PC-3 (cell line): ENCODE results near the gene LRRC45. TPM values are rescaled to one million over a fixed set of nuclear protein-coding genes. Genes with fewer than 3 reads are reported as not detected.

ENCODE experiments used
- ATAC-seq: fragments of 200-7000 bp; cut with Tn5 transposase; 2 replicates; pipeline ENCODE4 v1.9.1; 2020; ENCODE audit warnings: mild to moderate bottlenecking, moderate library complexity
- BruUV-seq: library from RNA; stranded (reverse); fragments of 400-500 nt; replicated peaks from 2 replicates; lab custom pipeline; 2021; lab: Mats Ljungman, UMichigan
- CTCF ChIA-PET: fragments of 300-600 bp; sonication (Branson Sonifier 250); formaldehyde crosslinking; loops from one replicate; lab custom pipeline; 2022; ENCODE audit warnings: antibody characterized with exemption; lab: Charles Lee
- POLR2A ChIA-PET: fragments of 300-600 bp; sonication (Branson Sonifier 250); formaldehyde crosslinking; loops from one replicate; lab custom pipeline; 2022; ENCODE audit warnings: antibody characterized with exemption; ENCODE audit not compliant: unreplicated experiment; lab: Charles Lee
- DNase-seq: peaks from one replicate; pipeline ENCODE4 v3.0.0-alpha.2; 2015
- H2AFZ ChIP-seq: fragments of 300-600 bp; sonication (generic); 2 replicates; pipeline ENCODE4 v1.6.0; 2016; ENCODE audit warnings: antibody characterized with exemption, low read length
- H3F3A ChIP-seq: fragments of 300-600 bp; sonication (generic); one replicate; pipeline ENCODE4 v1.6.0; 2017; ENCODE audit warnings: antibody characterized with exemption, low read length, control low read depth, mild to moderate bottlenecking; ENCODE audit not compliant: unreplicated experiment
- H3K27ac ChIP-seq: fragments of 300-600 bp; sonication (generic); 2 replicates; pipeline ENCODE4 v1.5.1; 2016; ENCODE audit warnings: mild to moderate bottlenecking, low read length
- H3K27me3 ChIP-seq: fragments of 300-600 bp; sonication (generic); 2 replicates; pipeline ENCODE4 v1.6.1; 2016; ENCODE audit warnings: low read length, mixed read lengths
- H3K36me3 ChIP-seq: fragments of 300-600 bp; sonication (generic); 2 replicates; pipeline ENCODE4 v1.6.1; 2016; ENCODE audit warnings: low read depth, mixed run types, low read length, mixed read lengths
- H3K4me1 ChIP-seq: fragments of 300-600 bp; sonication (generic); 2 replicates; pipeline ENCODE4 v1.5.1; 2016; ENCODE audit warnings: low read length; ENCODE audit not compliant: insufficient read depth
- H3K4me2 ChIP-seq: fragments of 300-600 bp; sonication (generic); 2 replicates; pipeline ENCODE4 v1.6.0; 2016; ENCODE audit warnings: low read length
- H3K4me3 ChIP-seq: fragments of 300-600 bp; sonication (generic); 2 replicates; pipeline ENCODE4 v1.5.1; 2016; ENCODE audit warnings: mild to moderate bottlenecking, low read length, mixed read lengths
- H3K79me2 ChIP-seq: fragments of 300-600 bp; sonication (generic); 2 replicates; pipeline ENCODE4 v1.6.1; 2017; ENCODE audit warnings: low read length, mixed read lengths
- H3K9ac ChIP-seq: fragments of 300-600 bp; sonication (generic); 2 replicates; pipeline ENCODE4 v1.6.0; 2016; ENCODE audit warnings: mild to moderate bottlenecking, low read length
- H3K9me2 ChIP-seq: fragments of 300-600 bp; sonication (generic); replicated peaks from 2 replicates; pipeline ENCODE4 v1.6.1; 2016; ENCODE audit warnings: mixed run types, low read length, mixed read lengths
- H3K9me3 ChIP-seq: fragments of 300-600 bp; sonication (generic); 2 replicates; pipeline ENCODE4 v1.6.1; 2016; ENCODE audit warnings: low read length, mixed read lengths
- H4K20me1 ChIP-seq: fragments of 300-600 bp; sonication (generic); 2 replicates; pipeline ENCODE4 v1.6.1; 2016; ENCODE audit warnings: low read length, mixed read lengths
- CTCF ChIP-seq: fragments of 300-600 bp; sonication (generic); conservative IDR thresholded peaks from 2 replicates; pipeline ENCODE4 v1.5.1; 2017; ENCODE audit warnings: antibody characterized with exemption, low read depth, mild to moderate bottlenecking, low read length
- EZH2 ChIP-seq: fragments of 300-600 bp; sonication (generic); IDR thresholded peaks from one replicate; pipeline ENCODE4 v1.6.1; 2017; ENCODE audit warnings: antibody characterized with exemption, mild to moderate bottlenecking, low read length; ENCODE audit not compliant: unreplicated experiment
- EZH2phosphoT487 ChIP-seq: fragments of 300-600 bp; sonication (generic); IDR thresholded peaks from 2 replicates; pipeline ENCODE4 v1.6.1; 2018; ENCODE audit warnings: mild to moderate bottlenecking, antibody characterized with exemption, low read length, borderline replicate concordance
- intact Hi-C: fragments of 100-400 bp; cut with micrococcal nuclease; formaldehyde crosslinking; loops from 2 replicates; pipeline ENCODE4 v1.9.0; 2023
- total RNA-seq: library from RNA; depleted of rRNA; stranded (reverse); fragments of >200 nt; gene quantifications from 2 replicates; pipeline ENCODE4 v1.2.3, GENCODE V29; 2014

Gene LRRC45
- total RNA-seq, 1 experiment from 2014 or later = 71.5 TPM

GRCh38 chr17:82050152-82050760 is 27.2 kb downstream of the LRRC45 start:
- BruUV-seq = TSS peak; percentile 34
- intact Hi-C loops = no loop called here
- H3F3A ChIP-seq = no peaks in the 10 kb centered on the region
- no peaks in the 10 kb centered on the region; the same call in 1 of the 2 replicates for H3K36me3 ChIP-seq
- TF ChIP-seq EZH2phosphoT487 = no peak
- no peak for TF ChIP-seq EZH2
- TF ChIP-seq CTCF = no peak
- no peak for ATAC-seq
- ChIA-PET CTCF (no interaction called here), POLR2A (no interaction called here)
- peak overlapping the region; percentile 97 for H3K4me2 ChIP-seq
- H3K9ac ChIP-seq = no peak overlapping the region
- no peaks in the 10 kb centered on the region for H3K9me2 ChIP-seq
- H3K4me3 ChIP-seq = peak overlapping the region; percentile 81
- peaks cover 8% of the 10 kb centered on the region; the same call in 1 of the 2 replicates for H3K4me1 ChIP-seq
- H3K79me2 ChIP-seq = peaks cover 28% of the 10 kb centered on the region
- H3K27ac ChIP-seq = no peak overlapping the region
- no peaks in the 10 kb centered on the region for H3K9me3 ChIP-seq
- H2AFZ ChIP-seq = no peak overlapping the region
- no peak for DNase-seq
- no peaks in the 10 kb centered on the region for H3K27me3 ChIP-seq
- no peaks in the 10 kb centered on the region for H4K20me1 ChIP-seq

GRCh38 chr17:82050761-82051641 is 27.9 kb downstream of the LRRC45 start:
- no peak for DNase-seq
- H3K9me3 ChIP-seq = no peaks in the 10 kb centered on the region
- peak overlapping the region; percentile 68 for H3K9ac ChIP-seq
- H3K4me3 ChIP-seq = peak overlapping the region; percentile 81
- peak; percentile 6; the same call in 1 of the 2 replicates for ATAC-seq
- peaks cover 8% of the 10 kb centered on the region; the same call in 1 of the 2 replicates for H3K4me1 ChIP-seq
- TF ChIP-seq EZH2phosphoT487 = no peak
- TF ChIP-seq CTCF = no peak
- TF ChIP-seq EZH2 = no peak
- no peaks in the 10 kb centered on the region for H3F3A ChIP-seq
- peak overlapping the region; percentile 97 for H3K4me2 ChIP-seq
- ChIA-PET POLR2A (interaction anchor here (0.6 kb wide), 1 partner anchor 22 kb away, joined by 5 read pairs; no protein-coding TSS in a partner anchor), CTCF (interaction anchor here (0.6 kb wide), 1 partner anchor 14 kb away, joined by 3 read pairs; no protein-coding TSS in a partner anchor)
- peaks cover 2% of the 10 kb centered on the region for H3K36me3 ChIP-seq
- no peaks in the 10 kb centered on the region for H3K27me3 ChIP-seq
- no peaks in the 10 kb centered on the region for H4K20me1 ChIP-seq
- H3K79me2 ChIP-seq = peaks cover 28% of the 10 kb centered on the region
- intact Hi-C loops = no loop called here
- BruUV-seq = no TSS peak
- H2AFZ ChIP-seq = 0 out of 2 replicates have a peak overlapping the region, but pooled peaks have one; percentile 48
- H3K9me2 ChIP-seq = no peaks in the 10 kb centered on the region
- no peak overlapping the region for H3K27ac ChIP-seq
